GM21423 (cell line): ENCODE data around the gene RPL23.
A peak's percentile ranks its signal among the peaks of the same experiment; 100 is the strongest.

Experiments
- ATAC-seq: cut with Tn5 transposase; IDR thresholded peaks from one replicate; pipeline ENCODE4 v1.9.1; 2021; ENCODE audit warnings: mild to moderate bottlenecking, moderate library complexity; ENCODE audit not compliant: unreplicated experiment

Gene RPL23

DNA sequence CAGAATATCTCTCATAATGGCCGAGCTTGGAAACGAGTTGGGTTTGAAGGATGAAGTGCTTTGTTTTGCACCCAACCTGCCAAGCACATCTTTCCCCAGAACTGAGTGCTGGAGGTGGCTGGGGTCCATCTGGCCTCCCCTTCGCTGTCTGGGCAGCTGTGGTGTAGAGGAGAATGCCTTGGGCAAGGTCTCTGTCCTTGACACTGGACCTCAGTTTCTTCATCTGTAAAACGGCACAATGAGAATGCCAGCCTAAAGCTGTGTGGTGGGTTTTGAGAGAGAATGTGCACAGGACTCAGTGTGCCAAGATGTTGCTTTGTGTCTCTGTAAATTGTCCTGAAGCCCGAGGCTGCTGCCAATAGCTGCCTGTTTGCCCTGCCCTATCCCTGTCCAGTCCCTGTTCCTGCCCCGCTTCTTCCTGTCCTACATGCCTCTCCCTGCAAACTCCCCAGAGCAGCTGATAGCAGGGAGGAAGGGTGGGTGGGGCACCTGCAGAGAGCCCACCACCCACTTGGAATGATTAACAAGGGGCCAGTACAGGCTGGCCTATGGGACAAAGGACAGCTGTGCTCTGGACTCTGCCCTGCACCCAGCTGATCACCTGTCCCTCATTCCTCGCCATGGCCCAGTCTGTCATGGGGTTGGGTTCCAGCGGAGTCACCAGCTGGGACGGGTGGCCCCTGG is 31.7 kb upstream of the RPL23 start:
- no peak for ATAC-seq

GRCh38 chr17:38883592-38884526 is 30.3 kb upstream of the RPL23 start:
- ATAC-seq: no peak

DNA sequence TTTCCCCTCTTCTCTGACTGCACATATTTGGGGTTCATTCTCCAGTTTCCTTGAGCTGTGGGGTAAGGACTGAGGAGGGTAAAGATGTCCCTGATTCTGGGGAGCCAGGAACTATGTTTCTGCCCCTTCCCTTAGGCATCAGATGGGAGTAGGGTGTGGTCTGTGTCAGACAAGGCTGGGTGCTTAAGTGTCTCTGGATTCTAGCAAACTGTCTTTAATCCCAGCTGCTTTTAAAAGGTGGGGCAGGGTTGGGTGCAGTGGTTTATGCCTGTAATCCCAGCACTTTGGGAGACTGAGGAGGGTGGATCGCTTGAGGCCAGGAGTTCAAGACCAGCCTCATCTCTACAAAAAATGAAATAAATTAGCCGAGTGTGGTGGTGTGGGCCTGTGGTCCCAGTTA is 29.3 kb upstream of the RPL23 start:
- no peak for ATAC-seq

GRCh38 chr17:38881600-38882191 is 28.2 kb upstream of the RPL23 start:
- no peak for ATAC-seq

DNA sequence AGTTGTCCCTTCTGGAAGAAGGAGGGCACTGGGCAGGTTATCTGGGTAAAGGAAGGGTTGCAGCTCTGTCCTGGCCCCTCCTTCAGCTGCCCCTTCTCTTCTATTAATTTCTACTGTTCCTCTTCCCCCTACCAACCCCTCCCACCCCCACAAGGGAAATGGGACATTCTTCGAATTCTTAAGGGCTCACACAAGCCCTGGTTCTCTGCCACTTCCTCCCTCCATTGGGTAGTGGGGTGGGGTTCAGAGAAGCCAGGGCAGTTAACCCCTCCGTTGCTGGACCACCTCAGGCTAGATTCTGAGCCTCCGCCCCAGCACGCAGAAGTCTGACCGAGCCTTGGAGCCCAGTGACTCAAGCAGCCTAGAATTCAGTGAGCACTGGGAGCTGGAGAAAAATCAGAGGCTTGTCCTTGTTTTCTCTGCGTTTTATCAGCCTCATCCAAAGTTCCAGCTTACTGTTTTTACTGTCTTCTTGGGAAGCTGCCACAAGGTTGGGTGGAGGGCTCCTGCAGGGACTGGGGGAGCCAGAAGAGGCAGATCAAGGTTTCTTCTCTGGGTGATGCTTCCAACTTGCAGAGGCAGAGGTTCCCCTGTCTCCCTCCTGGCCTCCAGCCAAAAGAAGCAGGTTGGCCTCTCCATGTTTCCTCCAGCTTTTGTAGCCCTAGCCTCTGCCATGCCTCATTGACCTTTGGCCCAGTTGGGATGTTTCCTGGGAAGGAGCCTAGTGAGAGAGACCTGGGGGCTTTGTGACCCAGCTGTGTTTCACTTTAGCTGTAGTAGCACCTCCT is 26.6 kb upstream of the RPL23 start:
- no peak for ATAC-seq

DNA sequence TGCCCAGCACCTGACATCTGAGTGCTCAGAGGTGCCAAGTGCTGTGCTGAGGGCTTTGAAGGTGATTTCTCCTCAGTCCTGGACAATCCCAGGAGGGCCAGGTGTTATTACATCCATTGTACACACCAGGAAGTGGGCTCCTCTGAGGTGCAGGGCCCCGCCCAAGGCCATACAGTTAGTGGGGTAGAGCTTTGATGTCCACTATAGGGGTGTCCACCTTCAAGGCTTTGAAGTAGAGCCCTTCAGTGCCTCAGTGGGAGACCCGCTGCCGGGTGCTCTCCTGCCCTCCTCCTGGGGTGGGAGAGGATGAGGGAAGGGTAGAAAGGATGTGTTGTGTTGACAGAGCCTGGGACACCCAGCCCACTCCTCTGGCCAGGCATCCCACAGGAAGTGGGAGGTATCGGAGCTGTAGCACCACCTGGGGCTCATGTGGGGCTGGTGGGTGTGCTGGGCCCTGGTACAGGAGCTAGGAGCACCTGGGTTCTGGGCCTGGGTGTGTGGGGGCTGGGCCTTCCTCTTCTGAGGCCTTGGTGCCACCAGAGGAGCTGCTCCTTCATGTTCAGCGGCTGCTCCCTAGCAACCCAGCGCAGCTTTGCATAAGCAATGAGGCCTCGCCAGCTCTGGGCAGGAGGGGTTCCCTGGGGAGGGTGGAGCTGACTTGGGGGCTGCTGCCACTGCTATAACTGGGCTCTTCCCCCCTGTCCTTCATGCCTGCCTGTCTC is 23.8 kb upstream of the RPL23 start:
- ATAC-seq: no peak

- no peak for ATAC-seq
Observed at GRCh38 chr17:38875477-38876075, 22.1 kb upstream of the RPL23 start.

- no peak for ATAC-seq
Observed at GRCh38 chr17:38874505-38875400, 21.2 kb upstream of the RPL23 start.

- ATAC-seq: no peak
Observed at GRCh38 chr17:38873640-38874380, 20.3 kb upstream of the RPL23 start.

DNA sequence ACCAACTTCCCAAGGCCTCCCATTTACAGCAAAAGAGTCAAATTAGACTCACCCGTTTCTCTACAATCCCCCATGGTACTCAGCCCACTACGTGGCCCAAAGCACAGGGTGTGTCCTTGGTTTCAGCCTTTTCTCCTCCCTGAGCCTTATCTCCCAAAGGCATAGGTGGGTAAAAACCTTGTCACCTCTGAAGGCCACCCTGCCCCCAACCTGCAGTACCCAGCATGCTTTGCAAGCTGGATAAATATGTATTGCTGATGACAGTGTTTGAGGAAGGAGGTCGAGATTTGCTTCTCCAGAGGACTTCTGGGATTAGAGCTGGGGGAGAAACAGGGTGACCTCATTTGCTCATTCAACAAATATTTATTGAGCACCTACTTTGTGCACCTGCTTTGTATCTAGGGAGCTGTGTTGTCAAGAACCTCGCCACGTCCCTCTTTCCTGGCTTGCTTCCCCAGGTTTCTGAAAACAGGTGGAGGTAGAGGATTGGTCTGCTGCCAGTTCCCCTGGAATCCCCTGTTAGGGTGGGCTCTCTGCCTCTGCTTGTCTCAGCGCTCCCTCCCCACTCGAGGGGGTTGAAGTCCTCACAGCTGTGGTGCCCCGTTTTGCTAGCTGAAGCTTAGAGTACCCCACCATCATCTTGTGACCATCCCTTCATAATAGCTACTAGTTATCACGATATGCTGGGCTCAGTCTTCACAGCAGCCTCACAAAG is 19.3 kb upstream of the RPL23 start:
- no peak for ATAC-seq

- ATAC-seq: no peak
Observed at GRCh38 chr17:38872027-38872511, 18.5 kb upstream of the RPL23 start.

DNA sequence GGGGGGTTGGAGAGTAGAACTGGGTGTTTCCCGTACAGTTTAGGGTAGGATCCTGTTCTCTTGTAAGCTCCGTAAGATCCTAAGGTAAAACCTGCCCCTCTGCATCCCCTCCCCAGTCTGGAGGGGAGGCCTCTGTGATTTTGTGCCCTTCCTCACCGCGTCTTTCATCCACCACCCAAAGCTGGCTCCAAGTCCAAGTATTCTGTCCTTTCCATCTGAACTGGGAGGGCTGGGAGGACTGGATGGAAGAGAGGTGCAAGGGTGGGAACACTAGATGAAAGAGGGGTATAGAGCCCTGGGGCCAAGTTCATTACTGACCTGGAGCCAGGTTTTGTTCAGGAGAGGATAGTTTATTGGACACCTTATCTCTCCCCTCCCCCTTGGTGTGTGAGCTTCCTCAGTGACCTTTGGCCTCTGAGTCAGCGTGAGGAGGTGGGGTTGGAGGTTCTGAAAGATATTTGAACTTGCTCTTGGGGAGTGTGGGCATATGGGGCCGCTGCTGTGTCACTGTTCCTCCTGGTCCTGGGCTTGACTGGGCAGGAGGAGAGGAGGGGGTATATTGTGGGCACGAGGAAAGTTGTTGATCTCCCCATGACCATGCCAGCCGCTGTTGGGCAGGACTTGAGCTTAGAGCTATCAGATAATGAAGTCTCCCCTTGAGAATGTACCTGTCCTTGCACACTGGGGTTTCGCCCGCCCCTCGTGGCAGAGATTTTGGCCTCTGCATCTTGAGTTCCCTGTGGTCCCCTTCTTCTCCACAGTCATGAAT is 17.9 kb upstream of the RPL23 start:
- no peak for ATAC-seq

DNA sequence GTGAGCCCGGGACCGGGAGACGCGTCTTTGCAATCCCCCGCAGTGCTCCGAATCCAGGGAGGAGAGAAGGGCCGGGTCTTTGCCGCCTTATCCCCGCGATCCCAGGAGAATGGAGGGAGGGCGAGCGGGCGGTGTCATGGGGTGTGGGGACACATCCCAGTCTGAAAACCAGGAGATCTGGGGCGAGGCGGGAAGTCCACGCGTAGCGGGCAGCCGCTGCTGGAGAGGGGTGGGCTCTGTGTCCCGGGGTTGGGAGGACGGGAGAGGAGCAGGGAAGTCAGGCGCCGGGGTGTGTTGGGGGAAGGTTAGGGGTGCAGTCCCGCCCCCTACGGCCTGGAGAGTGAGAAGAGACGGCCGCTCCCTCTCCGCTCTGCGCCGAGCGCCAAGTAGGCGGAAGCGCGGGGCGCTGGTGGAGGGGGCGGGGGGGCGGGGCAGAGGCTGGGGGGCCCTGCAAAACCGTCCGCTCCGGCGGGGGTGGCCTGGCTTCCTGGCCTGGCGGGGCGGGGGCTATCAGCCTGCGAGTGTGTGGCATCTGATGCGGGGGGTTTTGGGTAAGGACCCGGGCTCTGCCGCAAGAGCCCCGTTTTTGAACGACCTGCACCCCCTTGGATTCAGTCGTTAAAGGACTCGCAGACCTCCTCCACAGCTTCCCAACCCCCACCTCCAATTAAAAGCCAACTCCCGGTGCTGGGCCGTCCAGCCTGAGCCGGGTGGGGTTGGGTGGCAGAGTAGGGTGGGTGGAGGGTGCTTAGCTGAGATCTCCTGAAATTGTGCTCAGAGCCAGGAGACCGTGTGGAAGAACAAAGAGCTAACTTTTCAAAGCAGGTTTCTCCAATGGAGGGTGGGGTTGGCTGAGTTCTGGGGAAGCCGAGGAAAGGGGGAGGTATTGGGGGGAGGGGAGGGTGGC is 17.0 kb upstream of the RPL23 start:
- ATAC-seq: peak; percentile 10

- peak; percentile 43 for ATAC-seq
Observed at GRCh38 chr17:38869526-38870258, 16.2 kb upstream of the RPL23 start, which contains the start of gene LASP1. LASP1 (plus strand) TSS chr17:38870058; CDS start chr17:38870190, 132 bp downstream.
